Kidney (tissue), 14 donors: Measurements from ENCODE around the gene GPBAR1. TPM values are rescaled to one million over a fixed set of nuclear protein-coding genes. Genes with fewer than 3 reads are reported as not detected.
A peak's percentile ranks its signal among the peaks of the same experiment; 100 is the strongest.

Experiments used
- DNase-seq, 5 donors: peaks; one replicate each; pipeline ENCODE4 v3.0.0-alpha.2; 2013 to 2020
- FAIRE-seq: peaks from 2 replicates; lab custom pipeline; 2012; peaks lifted over from hg19 to GRCh38; lab: Jason Lieb, UNC
- H3K27ac ChIP-seq, 2 donors: one replicate each; pipeline ENCODE4 v1.7.0; 2013; ENCODE audit warnings: low read depth in 2 of 2, low read length in 2 of 2, inconsistent platforms in 1 of 2
- H3K27me3 ChIP-seq: one replicate; pipeline ENCODE4 v1.7.1; 2013; ENCODE audit warnings: low read length, inconsistent platforms; ENCODE audit not compliant: control insufficient read depth, insufficient read depth
- H3K36me3 ChIP-seq, 3 donors: one replicate each; pipeline versions ENCODE4 v1.7.0 to v1.7.1; 2013; ENCODE audit warnings: low read length in 3 of 3, control low read depth in 1 of 3, inconsistent platforms in 1 of 3; ENCODE audit not compliant: insufficient read depth in 3 of 3, control insufficient read depth in 2 of 3
- H3K4me1 ChIP-seq, 3 donors: one replicate each; pipeline versions ENCODE4 v1.7.0 to v1.7.1; 2013; ENCODE audit warnings: low read length in 3 of 3, inconsistent platforms in 1 of 3, low read depth in 1 of 3; ENCODE audit not compliant: control insufficient read depth in 2 of 3, insufficient read depth in 2 of 3
- H3K4me3 ChIP-seq, 3 donors: one replicate each; pipeline versions ENCODE4 v1.7.0 to v1.8.1; 2013; ENCODE audit warnings: low read length in 3 of 3, control low read depth in 1 of 3, inconsistent platforms in 1 of 3
- H3K9ac ChIP-seq, 3 donors: one replicate each; pipeline versions ENCODE4 v1.7.0 to v1.7.1; 2013; ENCODE audit warnings: low read length in 3 of 3, control low read depth in 1 of 3, inconsistent platforms in 1 of 3
- H3K9me3 ChIP-seq, 3 donors: one replicate each; pipeline versions ENCODE4 v1.7.0 to v1.7.1; 2013; ENCODE audit warnings: low read length in 3 of 3, control low read depth in 1 of 3, inconsistent platforms in 1 of 3; ENCODE audit not compliant: control insufficient read depth in 2 of 3, insufficient read depth in 1 of 3
- intact Hi-C: fragments of 100-400 bp; cut with DNase I; formaldehyde crosslinking; loops from one replicate; pipeline ENCODE4 v1.11.1; 2022
- polyA plus RNA-seq: library from polyadenylated mRNA; stranded (reverse); fragments of 350-450 nt; fragmentation: Illumina TruSeq; extraction: RNeasy Lipid Tissue Mini Kit (QIAGEN cat#74804); gene quantifications from one replicate; pipeline ENCODE4 v1.2.3, GENCODE V29; 2014; ENCODE audit warnings: low read depth, low replicate concordance; ENCODE audit not compliant: insufficient read depth
- total RNA-seq: library from RNA; stranded (reverse); fragmentation: NEBNext Ultra II Directional; extraction: Animal tissue kit (Norgen Biotek cat#: 25700); gene quantifications from one replicate; pipeline ENCODE4 v1.2.1, GENCODE V29; 2021
- TF ChIP-seq, protein P1 (sequence below): IDR thresholded peaks from 3 replicates; pipeline ENCODE4 v1.5.1; 2012; ENCODE audit warnings: mild to moderate bottlenecking, moderate library complexity, borderline replicate concordance; ENCODE audit not compliant: insufficient read depth; ENCODE audit errors: extremely low read depth
- donor health status: control.
- donor health status: control.
- donor health status: control.
- donor health status: control.
- donor health status: control.
- donor health status: DM: yes; HTN: yes; CAD: no.
- donor health status: Normal renal cell carcinoma (clear cell type).

Gene GPBAR1
- total and polyA plus RNA-seq, 2 donors from 2014 or later: 3.2 to 6.0 TPM

DNA sequence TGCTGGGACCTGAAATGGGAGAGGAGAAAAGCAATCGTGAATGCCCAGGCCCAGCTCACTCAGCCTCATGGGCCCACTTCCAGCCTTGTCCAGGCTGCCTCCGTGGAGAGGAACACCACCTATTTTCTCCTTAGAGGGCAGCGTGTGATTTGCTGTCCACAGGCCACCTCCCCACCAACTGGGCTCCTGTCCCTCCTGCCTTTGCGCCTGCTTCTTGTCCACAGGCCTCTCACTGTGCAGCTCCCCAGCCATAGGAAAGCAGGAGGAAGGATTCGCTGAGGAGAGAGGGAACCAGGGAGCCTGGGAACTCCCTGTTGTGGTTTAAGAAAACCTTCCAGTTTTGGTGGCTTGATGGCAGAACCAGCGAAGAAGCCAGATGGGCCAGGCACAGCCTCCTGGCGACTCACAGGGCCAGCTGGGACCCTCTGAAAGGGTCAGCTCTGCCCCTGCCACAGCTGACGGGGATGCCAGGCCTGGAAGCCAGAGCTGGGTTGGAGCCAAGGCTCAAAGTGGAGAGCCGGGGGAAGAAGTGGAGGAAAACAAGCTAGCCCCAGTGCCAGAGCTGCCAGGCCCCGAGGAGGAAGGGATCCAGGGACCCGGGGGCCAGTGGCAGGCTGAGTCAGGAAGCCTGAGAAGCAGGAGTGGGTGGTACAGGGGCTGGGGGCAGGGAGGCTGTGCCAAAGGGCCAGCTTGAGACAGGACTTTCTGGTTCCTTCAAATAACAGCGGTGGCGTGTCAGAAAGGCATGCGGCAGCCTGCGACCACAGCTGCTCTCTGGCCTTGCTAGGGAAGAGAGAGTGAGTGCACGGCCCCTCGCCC lies 21.6 kb downstream of the GPBAR1 start:
- TF ChIP-seq, protein P1, sequence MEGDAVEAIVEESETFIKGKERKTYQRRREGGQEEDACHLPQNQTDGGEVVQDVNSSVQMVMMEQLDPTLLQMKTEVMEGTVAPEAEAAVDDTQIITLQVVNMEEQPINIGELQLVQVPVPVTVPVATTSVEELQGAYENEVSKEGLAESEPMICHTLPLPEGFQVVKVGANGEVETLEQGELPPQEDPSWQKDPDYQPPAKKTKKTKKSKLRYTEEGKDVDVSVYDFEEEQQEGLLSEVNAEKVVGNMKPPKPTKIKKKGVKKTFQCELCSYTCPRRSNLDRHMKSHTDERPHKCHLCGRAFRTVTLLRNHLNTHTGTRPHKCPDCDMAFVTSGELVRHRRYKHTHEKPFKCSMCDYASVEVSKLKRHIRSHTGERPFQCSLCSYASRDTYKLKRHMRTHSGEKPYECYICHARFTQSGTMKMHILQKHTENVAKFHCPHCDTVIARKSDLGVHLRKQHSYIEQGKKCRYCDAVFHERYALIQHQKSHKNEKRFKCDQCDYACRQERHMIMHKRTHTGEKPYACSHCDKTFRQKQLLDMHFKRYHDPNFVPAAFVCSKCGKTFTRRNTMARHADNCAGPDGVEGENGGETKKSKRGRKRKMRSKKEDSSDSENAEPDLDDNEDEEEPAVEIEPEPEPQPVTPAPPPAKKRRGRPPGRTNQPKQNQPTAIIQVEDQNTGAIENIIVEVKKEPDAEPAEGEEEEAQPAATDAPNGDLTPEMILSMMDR: no peak
- peak in 4 of 5 donors; percentile 41 to 89 (median 50) for DNase-seq
- peaks cover 0 to 41% (median 31%) of the 10 kb centered on the region in 3 donors for H3K36me3 ChIP-seq
- intact Hi-C loops: no loop called here
- no peaks in the 10 kb centered on the region for H3K27me3 ChIP-seq
- H3K9ac ChIP-seq: peak overlapping the region in 1 of 3 donors; percentile 28
- H3K27ac ChIP-seq: peak overlapping the region; percentile 71 to 77
- H3K4me3 ChIP-seq: no peak overlapping the region
- H3K4me1 ChIP-seq: peaks cover 0 to 53% (median 49%) of the 10 kb centered on the region in 3 donors
- no peak for FAIRE-seq
- H3K9me3 ChIP-seq: no peaks in the 10 kb centered on the region

DNA sequence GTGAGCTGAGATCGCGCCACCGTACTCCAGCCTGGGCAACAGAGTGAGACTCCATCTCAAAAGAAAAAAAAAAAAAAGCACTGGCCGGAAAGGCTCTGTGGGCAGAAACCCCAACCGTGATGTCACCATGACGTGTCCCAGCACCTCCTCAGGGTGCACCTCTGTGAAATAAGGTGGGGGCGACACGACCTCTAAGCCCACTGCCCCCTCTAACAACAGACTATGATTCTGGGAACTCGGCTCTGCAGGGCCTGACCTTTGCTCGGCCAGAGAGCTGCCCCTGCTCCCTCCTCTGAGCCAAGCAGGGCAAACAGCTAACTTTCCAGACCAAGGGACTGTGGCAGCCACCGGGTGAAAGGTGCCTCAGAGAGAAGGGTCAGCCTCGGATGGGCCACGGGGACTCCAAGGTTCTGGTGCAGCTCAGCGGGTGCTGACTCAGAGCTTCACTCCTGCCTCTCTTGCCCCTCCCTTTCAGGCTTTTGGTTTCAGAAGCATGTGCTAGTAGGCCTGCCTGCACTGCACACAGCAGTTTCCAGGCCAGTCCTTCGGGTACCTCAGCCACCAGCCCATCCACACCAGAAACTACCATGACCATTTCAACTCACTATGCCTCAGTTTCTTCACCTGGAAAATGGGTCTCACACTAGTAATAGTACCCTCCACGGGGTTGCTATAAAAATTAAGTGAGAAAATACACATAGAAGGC lies 23.4 kb downstream of the GPBAR1 start:
- DNase-seq (peak in 1 of 5 donors; percentile 44), FAIRE-seq (no peak)
- peaks cover 0 to 22% (median 14%) of the 10 kb centered on the region in 3 donors for H3K36me3 ChIP-seq
- H3K27me3 ChIP-seq: no peaks in the 10 kb centered on the region
- intact Hi-C loops: no loop called here
- H3K4me1 ChIP-seq: peaks cover 0 to 60% (median 57%) of the 10 kb centered on the region in 3 donors
- no peak overlapping the region for H3K4me3 ChIP-seq
- peak overlapping the region; percentile 63 to 77 for H3K27ac ChIP-seq
- no peaks in the 10 kb centered on the region for H3K9me3 ChIP-seq
- TF ChIP-seq, protein P1: no peak
- H3K9ac ChIP-seq: peak overlapping the region in 1 of 3 donors; percentile 29

DNA sequence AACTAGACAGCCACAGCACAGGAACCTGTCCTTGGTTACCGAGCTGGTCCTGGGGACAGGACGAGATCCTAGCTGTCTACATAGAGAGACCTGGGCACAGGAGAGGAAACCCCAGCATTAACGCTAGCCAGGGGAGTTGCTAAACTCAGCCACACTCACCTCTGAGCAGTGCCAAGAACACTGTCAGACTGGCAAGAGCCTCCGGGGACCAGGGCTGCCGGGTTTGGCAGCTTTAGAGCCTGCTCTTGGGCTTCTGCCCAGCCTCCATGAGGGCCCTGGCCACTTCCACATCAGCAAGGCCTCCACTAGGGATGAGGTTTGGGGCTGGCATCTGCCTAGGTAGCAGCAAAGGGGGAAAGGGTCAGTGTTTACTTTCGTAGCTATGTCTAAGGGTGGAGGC lies 24.8 kb downstream of the GPBAR1 start:
- peak overlapping the region; percentile 98 for H3K27ac ChIP-seq
- peaks cover 9 to 71% (median 67%) of the 10 kb centered on the region in 3 donors for H3K4me1 ChIP-seq
- FAIRE-seq (no peak), DNase-seq (peak in 1 of 5 donors; percentile 40)
- H3K4me3 ChIP-seq: peak overlapping the region in 2 of 3 donors; percentile 49 to 55
- peak overlapping the region in 2 of 3 donors; percentile 0 to 34 for H3K9ac ChIP-seq
- H3K36me3 ChIP-seq: peaks cover 0 to 11% (median 2%) of the 10 kb centered on the region in 3 donors
- intact Hi-C loops: no loop called here
- H3K9me3 ChIP-seq: no peaks in the 10 kb centered on the region
- TF ChIP-seq, protein P1: no peak
- no peaks in the 10 kb centered on the region for H3K27me3 ChIP-seq
